ENCODE data around the gene LGALS14. TPM values are rescaled to one million over a fixed set of nuclear protein-coding genes. Genes with fewer than 3 reads are reported as not detected.

LGALS14 gene
- total and polyA plus RNA-seq, 9 donors, result not detected

DNA sequence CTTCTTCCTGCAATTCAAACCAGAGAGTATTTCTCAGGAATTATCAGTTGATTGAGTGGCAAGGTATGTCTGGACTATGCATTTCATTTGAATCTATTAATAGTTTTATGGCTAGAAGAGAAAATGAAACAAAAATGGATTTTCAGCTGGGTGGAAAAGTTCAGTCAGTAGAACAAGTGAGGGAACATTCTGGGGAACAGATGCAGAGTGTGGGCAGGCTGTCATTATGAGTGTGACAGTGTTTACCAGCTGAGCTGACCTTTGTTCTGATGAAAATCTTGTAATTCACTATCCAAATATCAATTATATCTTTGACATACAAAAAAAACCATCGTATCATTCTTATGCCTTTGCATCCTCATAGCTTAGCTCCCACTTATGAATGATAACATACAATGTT, 36.1 kb downstream of the LGALS14 start:
- no peak for TF ChIP-seq POLR2A (IDR thresholded peaks at IDR 0.05)
- TF ChIP-seq EP300 (IDR thresholded peaks at IDR 0.05), result no peak
- TF ChIP-seq, protein P1, sequence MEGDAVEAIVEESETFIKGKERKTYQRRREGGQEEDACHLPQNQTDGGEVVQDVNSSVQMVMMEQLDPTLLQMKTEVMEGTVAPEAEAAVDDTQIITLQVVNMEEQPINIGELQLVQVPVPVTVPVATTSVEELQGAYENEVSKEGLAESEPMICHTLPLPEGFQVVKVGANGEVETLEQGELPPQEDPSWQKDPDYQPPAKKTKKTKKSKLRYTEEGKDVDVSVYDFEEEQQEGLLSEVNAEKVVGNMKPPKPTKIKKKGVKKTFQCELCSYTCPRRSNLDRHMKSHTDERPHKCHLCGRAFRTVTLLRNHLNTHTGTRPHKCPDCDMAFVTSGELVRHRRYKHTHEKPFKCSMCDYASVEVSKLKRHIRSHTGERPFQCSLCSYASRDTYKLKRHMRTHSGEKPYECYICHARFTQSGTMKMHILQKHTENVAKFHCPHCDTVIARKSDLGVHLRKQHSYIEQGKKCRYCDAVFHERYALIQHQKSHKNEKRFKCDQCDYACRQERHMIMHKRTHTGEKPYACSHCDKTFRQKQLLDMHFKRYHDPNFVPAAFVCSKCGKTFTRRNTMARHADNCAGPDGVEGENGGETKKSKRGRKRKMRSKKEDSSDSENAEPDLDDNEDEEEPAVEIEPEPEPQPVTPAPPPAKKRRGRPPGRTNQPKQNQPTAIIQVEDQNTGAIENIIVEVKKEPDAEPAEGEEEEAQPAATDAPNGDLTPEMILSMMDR (IDR thresholded peaks at IDR 0.05), result no peak
- no peak for DNase-seq
- intact Hi-C loops (cut with DNase I), result no loop called here

DNA sequence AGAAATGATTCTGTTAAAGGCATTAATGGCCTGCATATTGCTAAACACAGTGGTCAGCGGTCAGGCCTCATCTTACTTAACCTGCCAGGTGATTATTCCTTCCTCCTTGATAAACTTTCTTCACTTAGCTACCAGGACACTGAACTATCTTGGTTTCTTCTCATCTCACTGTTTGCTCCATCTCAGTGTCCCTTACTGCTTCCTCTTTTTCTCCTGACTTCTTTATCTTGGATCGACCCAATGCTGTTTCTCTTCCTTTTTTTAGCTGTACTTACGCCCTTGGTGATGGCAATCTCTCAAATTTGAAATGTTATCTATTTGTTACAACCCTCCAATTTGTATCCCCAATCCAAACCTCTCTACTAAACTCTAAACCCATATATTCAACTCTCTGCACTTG, 41.4 kb downstream of the LGALS14 start:
- intact Hi-C loops (cut with DNase I), result no loop called here
- WGBS, 3 donors, result 58 to 67% (median 61%) methylated on average over 3 of the region's 3 CpGs
- DNase-seq, result no peak

More for the DNA sequence above, 36.1 kb downstream of the LGALS14 start:
- H3K4me1 ChIP-seq (ENCODE audit: insufficient read depth), result no peaks in the 10 kb centered on the region
- no peak overlapping the region for H3K27ac ChIP-seq
- H3K4me3 ChIP-seq, result no peak overlapping the region
- no peaks in the 10 kb centered on the region for H3K36me3 ChIP-seq
- H3K27me3 ChIP-seq, result no peaks in the 10 kb centered on the region
- WGBS, 3 donors, result 92 to 97% (median 94%) methylated on average over 1 of the region's 1 CpG
- H3K9me3 ChIP-seq, result no peaks in the 10 kb centered on the region

DNA sequence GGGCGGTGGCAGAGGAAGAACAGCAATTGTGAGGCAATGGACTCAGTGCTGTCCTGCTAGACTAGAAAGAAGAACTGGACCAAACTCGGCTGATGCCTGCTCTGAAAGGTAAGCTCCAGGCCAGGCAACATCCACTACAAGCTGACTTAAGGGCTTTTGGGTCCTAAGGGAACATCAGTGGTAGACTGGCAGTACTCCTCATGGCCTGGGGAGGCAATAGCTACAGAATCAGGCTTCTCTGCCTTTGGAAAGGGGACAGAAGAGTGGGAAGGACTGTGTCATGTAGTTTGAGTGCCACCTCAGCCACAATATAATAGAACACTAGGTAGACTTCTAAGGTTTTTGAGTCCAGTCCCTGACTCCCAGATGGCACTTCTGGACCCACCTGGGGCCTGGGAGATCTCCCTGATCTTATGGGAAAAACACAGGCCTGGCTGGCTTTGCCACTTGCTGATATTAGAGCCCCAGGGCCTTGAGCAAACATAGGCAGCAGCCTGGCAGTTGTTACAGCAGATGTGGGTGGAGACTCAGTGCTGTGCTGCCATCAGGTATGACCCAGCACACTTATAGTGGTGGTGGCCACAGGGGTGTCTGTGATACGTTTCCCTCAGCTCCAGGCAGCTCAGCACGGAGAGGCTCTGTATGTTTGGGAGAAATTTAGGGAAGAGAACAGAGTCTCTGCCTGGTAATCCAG, 42.7 kb downstream of the LGALS14 start:
- Histone ChIP-seq H3K4me1 (ENCODE audit: insufficient read depth) (no peaks in the 10 kb centered on the region), H3K36me3 (no peaks in the 10 kb centered on the region), H3K27ac (no peak overlapping the region), H3K4me3 (no peak overlapping the region), H3K9me3 (no peaks in the 10 kb centered on the region), H3K27me3 (no peaks in the 10 kb centered on the region)
- intact Hi-C loops (cut with DNase I), result no loop called here
- TF ChIP-seq EP300 (IDR thresholded peaks at IDR 0.05), result no peak
- TF ChIP-seq, protein P1 (IDR thresholded peaks at IDR 0.05), result no peak
- 50 to 71% (median 60%) methylated on average over 4 of the region's 4 CpGs for WGBS, 3 donors
- DNase-seq, result no peak

More for the DNA sequence above, 41.4 kb downstream of the LGALS14 start:
- H3K27ac ChIP-seq, result no peak overlapping the region
- H3K4me1 ChIP-seq (ENCODE audit: insufficient read depth), result no peaks in the 10 kb centered on the region
- no peaks in the 10 kb centered on the region for H3K36me3 ChIP-seq
- no peaks in the 10 kb centered on the region for H3K9me3 ChIP-seq
- no peak for TF ChIP-seq EP300 (IDR thresholded peaks at IDR 0.05)
- TF ChIP-seq, protein P1 (IDR thresholded peaks at IDR 0.05), result no peak
- no peak for TF ChIP-seq POLR2A (IDR thresholded peaks at IDR 0.05)
- no peaks in the 10 kb centered on the region for H3K27me3 ChIP-seq
- H3K4me3 ChIP-seq, result no peak overlapping the region

DNA sequence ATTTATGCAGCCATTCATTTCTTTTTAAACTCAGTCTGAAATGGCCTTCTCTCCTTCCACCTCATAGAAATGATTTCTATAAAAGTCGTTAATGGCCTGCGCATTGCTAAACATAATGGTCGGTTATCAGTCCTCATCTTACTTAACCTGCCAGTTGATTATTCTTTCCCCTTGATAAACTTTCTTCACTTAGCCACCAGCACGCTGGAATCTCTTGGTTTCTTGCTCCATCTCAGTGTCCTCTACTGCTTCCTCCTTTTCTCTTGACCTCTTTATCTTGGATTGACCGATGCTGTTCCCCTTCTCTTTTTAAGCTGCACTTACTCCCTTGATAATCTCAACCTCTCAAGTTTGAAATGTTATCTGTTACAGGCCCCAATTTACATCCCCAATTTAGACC, 45.7 kb downstream of the LGALS14 start:
- Histone ChIP-seq H3K27ac (no peak overlapping the region), H3K27me3 (no peaks in the 10 kb centered on the region), H3K4me1 (ENCODE audit: insufficient read depth) (no peaks in the 10 kb centered on the region), H3K9me3 (no peaks in the 10 kb centered on the region), H3K4me3 (no peak overlapping the region), H3K36me3 (no peaks in the 10 kb centered on the region)
- DNase-seq, result no peak
- TF ChIP-seq POLR2A (IDR thresholded peaks at IDR 0.05) (no peak), EP300 (IDR thresholded peaks at IDR 0.05) (no peak)
- TF ChIP-seq, protein P1 (IDR thresholded peaks at IDR 0.05), result no peak
- 77 to 83% (median 81%) methylated on average over 5 of the region's 5 CpGs for WGBS, 3 donors
- intact Hi-C loops (cut with DNase I), result no loop called here
